GM18858 (cell line): ENCODE data around the gene CCNY.

Experiments used
- ATAC-seq: cut with Tn5 transposase; IDR thresholded peaks from one replicate; pipeline ENCODE4 v1.9.1; 2021; ENCODE audit not compliant: unreplicated experiment

CCNY gene

DNA sequence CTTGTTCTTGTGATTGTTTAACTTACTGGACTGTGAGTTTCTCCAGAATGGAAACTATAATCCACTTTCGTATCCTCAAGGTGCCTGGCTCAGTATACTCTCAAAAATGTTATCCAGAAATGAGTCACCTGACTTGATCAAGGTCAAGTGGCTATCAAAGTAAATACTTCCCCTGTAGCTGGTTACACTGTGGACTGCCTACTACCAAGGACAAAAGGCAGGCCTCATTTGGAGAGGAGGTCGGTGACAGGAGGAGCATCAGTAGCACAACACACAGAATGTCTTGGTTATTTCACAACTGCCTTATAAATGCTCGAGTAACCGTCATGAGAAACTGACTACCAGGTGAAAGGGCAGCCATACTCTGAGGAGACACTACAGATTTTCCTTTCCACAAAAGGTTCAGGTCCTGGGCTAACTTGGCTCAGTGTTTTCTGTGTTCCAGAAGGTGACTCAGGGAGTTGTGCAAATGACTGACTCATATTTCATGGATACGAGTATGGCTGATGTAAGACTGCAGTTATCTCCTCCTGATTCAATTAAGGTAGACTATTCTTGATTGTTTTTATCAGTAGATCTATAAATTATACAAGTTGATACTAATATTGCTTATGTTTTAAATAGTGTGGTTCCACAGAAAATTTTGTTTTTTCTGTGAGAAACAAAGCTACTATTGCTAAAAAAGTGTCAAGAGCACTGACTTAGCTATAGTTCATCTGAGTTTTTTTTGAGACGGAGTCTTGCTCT lies 4.2 kb upstream of the CCNY start:
- no peak for ATAC-seq

DNA sequence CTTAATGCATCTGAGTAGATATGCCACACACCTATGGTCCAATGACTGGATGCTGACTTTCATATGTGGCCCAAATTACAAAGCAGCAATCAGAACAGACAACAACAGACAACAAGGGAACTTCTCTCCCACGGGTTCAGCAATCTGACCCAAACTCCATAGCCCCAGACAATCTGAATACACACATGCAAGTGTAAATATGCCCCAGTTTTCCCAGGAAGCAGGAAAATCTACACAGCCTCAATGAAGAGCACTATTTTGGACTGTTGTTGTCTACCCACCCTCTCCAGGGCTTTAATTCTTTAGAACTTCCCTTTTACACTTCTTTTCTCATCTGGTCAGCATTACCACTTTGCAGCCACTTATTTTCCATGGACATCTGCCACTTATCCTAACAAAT lies 2.0 kb upstream of the CCNY start:
- no peak for ATAC-seq

DNA sequence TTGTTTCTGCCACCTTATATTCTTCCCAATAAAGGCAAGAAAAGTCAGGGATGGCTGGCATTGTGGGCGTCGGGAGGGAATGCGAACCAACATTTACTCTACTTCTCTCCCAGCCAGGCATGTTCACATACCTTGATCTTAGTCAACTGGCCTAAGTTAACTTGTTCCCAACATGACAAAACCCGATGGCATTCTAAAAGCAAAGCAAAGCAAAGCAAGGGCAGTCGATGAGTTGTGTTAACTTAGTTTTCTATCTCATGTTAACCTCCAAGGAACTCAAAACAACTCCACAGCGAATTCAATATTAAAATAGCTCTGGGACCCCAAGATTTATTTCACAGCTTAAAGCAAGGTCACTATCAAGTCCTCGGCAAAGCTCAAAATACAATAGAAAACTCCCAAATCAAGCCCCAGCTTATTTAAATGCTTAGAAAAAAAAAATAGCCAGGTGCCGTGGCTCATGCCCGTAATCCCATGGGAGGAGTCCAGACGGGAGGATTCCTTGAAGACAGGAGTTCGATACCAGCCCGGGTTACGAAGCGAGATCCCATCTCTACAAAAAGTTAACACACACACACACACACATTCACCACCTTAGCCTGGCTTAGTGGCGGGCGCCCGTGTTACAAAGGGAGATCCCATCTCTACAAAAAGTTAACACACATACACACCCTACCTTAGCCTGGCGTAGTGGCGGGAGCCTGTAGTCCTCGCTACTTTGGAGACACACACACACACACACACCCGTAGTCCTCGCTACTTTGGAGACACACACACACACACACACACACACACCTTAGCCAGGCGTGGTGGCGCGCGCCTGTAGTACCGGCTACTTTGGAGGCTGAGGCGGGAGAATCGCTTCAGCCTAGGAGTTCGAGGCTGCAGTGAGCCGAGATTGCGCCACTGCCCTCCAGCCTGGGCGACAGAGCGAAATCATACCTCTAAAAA lies 901 bp upstream of the CCNY start:
- no peak for ATAC-seq

- ATAC-seq = no peak
Observed at GRCh38 chr10:35336921-35337823, 863 bp downstream of the CCNY start.

DNA sequence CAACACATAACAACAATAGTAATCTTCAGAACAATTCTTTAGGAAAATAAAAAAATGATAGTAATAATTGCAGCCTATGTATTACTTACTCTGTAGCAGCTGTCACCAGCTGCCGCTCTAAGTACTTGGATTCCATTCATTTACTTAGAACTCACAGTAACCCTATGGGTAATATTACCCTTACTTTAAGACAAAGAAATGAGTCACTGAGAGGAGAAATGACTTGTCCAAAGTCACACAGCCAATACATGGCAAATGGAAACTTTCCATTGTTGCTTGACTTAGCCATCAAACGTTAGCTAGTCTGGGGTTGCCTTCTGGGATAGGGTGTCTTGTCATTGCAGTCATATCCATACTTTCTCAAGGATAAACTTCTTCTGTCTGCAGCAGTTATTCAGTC lies 3.6 kb downstream of the CCNY start:
- ATAC-seq = peak; percentile 52

GRCh38 chr10:35340975-35341374 lies 4.7 kb downstream of the CCNY start:
- ATAC-seq = no peak

GRCh38 chr10:35341521-35341920 lies 5.2 kb downstream of the CCNY start:
- peak; percentile 82 for ATAC-seq

DNA sequence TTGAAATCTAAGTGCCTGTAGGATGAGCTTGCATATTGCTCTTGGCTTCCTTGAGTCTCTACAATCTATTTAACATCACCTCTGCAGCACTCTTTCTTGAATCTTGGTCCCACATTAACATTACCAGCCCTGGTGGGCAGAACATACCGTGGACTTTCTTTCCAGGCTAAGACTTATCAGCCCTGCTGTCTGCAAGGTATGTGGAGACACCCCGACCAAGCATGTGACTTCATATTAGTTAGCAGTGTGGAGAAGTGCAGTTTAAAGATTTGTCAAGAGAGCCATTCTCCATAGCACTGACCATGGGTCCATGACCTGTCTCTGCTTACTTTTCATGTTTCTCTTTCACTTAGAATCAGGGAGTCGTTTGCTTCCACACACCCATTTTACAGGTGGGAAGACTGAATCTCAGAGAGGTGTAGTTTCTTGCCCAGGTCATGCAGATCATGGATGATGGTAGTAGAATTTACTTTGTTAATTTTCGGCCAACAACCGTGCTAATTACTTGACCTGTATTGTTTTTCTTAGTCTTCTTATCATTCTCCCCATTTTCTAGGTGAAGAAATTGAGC lies 6.0 kb downstream of the CCNY start:
- no peak for ATAC-seq

GRCh38 chr10:35343739-35344138 lies 7.4 kb downstream of the CCNY start:
- ATAC-seq = no peak

DNA sequence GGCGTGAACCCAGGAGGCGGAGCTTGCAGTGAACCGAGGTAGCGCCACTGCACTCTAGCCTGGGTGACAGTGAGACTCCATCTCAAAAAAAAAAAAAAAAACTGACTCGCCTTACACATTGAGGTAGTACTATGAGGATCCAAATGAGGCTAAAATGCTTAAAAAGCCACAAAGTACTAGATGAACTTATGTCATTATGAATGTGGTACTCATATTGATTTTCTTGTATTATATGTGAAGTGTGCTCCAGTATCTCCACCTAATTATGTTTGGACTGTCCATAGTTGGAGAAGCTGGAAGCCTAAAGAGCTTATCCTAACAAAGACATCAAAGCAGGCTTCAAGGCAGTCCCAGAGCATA lies 9.1 kb downstream of the CCNY start:
- no peak for ATAC-seq

GRCh38 chr10:35346248-35346647 lies 9.9 kb downstream of the CCNY start:
- ATAC-seq = no peak

- ATAC-seq = no peak
Observed at GRCh38 chr10:35347121-35347562, 10.8 kb downstream of the CCNY start.

DNA sequence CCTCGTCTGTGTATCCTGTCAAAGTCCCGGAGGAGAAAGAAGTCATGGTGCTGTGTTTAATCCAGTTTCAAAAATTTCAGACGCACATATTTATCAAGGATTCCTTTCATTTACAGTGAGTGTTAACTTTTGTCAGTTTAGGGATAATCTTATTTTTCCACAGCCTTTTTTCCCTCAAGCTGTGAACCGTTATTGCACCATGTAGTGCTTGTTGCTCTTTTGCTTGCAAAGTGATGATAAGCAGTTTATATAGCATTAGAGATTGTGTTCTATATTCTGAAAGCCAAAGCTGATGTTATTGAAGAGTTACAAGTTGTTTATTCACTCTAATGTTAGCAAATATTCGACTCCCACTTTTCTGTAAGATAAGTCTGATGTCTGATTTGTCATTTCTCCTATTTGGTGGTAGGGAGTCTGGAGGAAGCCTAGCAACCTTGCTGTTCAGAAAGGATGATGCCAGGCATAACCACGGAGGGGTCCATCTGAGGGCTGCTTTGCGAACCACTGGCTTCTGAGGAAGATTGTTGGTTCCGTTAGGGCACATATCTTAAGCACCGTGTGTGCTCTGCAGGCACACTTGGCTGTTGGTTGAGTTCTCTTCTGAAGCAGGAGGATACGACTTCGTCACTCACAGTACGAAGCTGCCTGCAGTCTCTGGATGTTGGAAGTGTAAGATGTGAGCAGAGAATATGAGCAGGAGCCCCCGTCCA lies 11.7 kb downstream of the CCNY start:
- ATAC-seq = no peak

DNA sequence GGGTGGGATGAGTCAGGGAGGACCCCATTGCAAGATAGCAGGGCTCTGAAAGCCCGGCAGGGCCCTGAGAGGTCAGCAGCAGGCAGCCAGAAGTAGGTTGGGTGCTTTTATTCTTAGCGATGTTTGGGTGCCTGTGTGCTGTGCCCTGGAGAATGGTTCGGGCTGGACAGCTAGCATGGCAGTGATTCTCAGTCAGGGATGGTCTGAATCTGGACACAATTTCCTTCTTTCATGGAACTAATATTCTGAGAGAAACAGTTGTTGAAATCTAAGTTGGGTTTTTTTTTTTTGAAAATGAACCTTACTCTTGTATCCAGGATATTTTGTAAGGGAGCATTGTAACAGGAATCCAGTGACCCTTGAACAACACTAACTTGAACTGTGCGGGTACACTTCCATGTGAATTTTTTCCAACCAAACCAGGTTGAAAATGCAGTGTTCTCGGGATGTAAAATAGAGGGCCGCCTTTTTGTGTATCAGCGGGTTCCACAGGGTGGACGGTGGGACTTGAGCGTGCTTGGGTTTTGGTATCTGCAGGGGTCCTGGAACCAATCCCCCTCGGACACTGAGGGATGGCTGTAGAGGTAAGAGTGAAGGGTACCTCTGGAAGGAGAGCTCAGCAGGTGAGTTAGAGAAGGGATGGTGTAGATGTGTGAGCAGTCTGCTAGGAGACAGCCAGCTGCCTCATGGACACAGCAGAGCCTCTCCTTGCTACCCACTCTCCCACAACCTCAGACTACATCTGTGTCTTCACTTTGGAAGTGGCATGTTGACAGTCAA lies 12.5 kb downstream of the CCNY start:
- no peak for ATAC-seq

- no peak for ATAC-seq
Observed at GRCh38 chr10:35349389-35349915, 13.1 kb downstream of the CCNY start.

GRCh38 chr10:35351021-35351420 lies 14.7 kb downstream of the CCNY start:
- no peak for ATAC-seq

DNA sequence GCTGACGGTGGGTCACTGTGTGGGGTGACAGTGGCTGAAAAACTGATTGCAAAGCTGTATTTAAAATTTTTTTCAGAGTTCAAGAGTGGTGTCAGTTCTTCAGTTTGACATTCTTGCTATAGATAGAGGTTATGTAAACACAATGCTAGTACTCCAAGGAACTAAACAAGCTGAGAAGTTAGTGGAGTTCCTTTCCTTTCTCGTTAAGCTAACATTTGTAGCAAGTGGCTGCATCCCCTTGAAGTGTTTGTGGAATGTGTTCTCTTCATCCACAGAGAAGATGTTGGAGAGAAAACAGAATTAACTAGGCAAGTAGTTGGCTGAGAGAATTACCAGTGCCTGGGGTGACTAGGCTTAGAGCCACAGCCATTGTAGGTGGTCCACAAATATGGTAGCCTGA lies 15.8 kb downstream of the CCNY start:
- ATAC-seq = no peak

DNA sequence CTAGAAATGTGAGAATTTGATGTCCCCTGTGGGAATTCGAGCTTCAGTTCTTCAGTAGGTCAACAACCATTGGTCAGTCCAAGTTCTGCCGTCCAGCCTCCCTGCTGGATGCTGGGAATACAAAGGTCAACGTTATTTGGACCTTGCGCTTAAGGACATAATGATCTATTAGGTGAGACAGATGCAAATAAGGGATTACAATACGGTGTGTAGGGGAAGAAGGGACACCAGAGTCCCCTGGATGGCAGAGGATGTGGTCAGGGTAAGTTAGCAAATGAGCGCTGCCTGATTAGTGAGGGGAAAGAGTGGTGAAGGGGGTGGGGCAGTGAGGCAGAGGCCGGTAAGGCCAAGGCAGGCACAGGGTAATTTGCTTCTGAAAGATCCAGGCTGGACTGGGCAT lies 16.2 kb downstream of the CCNY start:
- ATAC-seq = no peak

GRCh38 chr10:35353395-35353794 lies 17.1 kb downstream of the CCNY start:
- ATAC-seq = no peak
